HTERT RPE-1 (cell line): ENCODE data around the gene RASD1.

ENCODE experiments used
- in situ Hi-C: fragments of 300-500 bp; cut with MboI; formaldehyde crosslinking; loops from 4 replicates; pipeline ENCODE4 v1.14.3; 2020; ENCODE audit warnings: low sequenced_read_pairs

Gene RASD1

GRCh38 chr17:17527534-17527933 lies 31.3 kb upstream of the RASD1 start:
- in situ Hi-C loops, result no loop called here

- in situ Hi-C loops, result no loop called here
Measured at GRCh38 chr17:17526369-17526768, 30.2 kb upstream of the RASD1 start.

GRCh38 chr17:17525956-17526355 lies 29.8 kb upstream of the RASD1 start:
- in situ Hi-C loops, result no loop called here

- in situ Hi-C loops, result no loop called here
Measured at GRCh38 chr17:17525311-17525710, 29.1 kb upstream of the RASD1 start.

GRCh38 chr17:17523731-17524490 lies 27.7 kb upstream of the RASD1 start:
- in situ Hi-C loops, result no loop called here

- in situ Hi-C loops, result no loop called here
Measured at GRCh38 chr17:17523001-17523730, 27.0 kb upstream of the RASD1 start.

GRCh38 chr17:17520599-17521232 lies 24.5 kb upstream of the RASD1 start:
- in situ Hi-C loops, result no loop called here

GRCh38 chr17:17519886-17520285 lies 23.7 kb upstream of the RASD1 start:
- in situ Hi-C loops, result no loop called here

- in situ Hi-C loops, result no loop called here
Measured at GRCh38 chr17:17518951-17519350, 22.8 kb upstream of the RASD1 start.

GRCh38 chr17:17518014-17518413 lies 21.8 kb upstream of the RASD1 start:
- in situ Hi-C loops, result no loop called here

- in situ Hi-C loops, result no loop called here
Measured at GRCh38 chr17:17516941-17517720, 20.9 kb upstream of the RASD1 start.

- in situ Hi-C loops, result no loop called here
Measured at GRCh38 chr17:17515934-17516930, 20.0 kb upstream of the RASD1 start.

GRCh38 chr17:17514993-17515933 lies 19.1 kb upstream of the RASD1 start:
- in situ Hi-C loops, result no loop called here

GRCh38 chr17:17514361-17514992 lies 18.3 kb upstream of the RASD1 start:
- in situ Hi-C loops, result no loop called here

GRCh38 chr17:17513626-17514025 lies 17.4 kb upstream of the RASD1 start:
- in situ Hi-C loops, result no loop called here

GRCh38 chr17:17512866-17513265 lies 16.7 kb upstream of the RASD1 start:
- in situ Hi-C loops, result no loop called here

- in situ Hi-C loops, result no loop called here
Measured at GRCh38 chr17:17511881-17512858, 16.0 kb upstream of the RASD1 start.
